ENCODE results near the gene PSMB7. TPM values are rescaled to one million over a fixed set of nuclear protein-coding genes. Genes with fewer than 3 reads are reported as not detected.

Gene PSMB7
- total RNA-seq, 2 experiments from 2014 or later = 69.3 to 71.7 TPM

GRCh38 chr9:124441291-124441690 lies 26.0 kb upstream of the PSMB7 start:
- Mint-ChIP-seq H3K9me3 (no peaks in the 10 kb centered on the region), H3K27me3 (peaks cover 49% of the 10 kb centered on the region), H3K27ac (no peak overlapping the region), H3K4me1 (ENCODE audit: low read depth) (no peaks in the 10 kb centered on the region), H3K4me3 (no peak overlapping the region), H3K36me3 (ENCODE audit: low read depth) (no peaks in the 10 kb centered on the region)
- Histone ChIP-seq H3K4me1 (ENCODE audit: insufficient read depth, low read length) (no peaks in the 10 kb centered on the region), H3K9me3 (ENCODE audit: control insufficient read depth in 1 of 2, insufficient read depth in 1 of 2, low read length in 2 of 2) (peaks cover 3 to 26% of the 10 kb centered on the region in 2 experiments), H3K36me3 (ENCODE audit: insufficient read depth, low read length) (no peaks in the 10 kb centered on the region), H3K27me3 (ENCODE audit: control insufficient read depth in 1 of 2, insufficient read depth in 2 of 2, low read length in 2 of 2) (peaks cover 7 to 10% of the 10 kb centered on the region in 2 experiments), H3K27ac (ENCODE audit: low read depth in 1 of 2, low read length in 2 of 2) (no peak overlapping the region), H3K4me3 (ENCODE audit: low read length) (no peak overlapping the region)
- no peak for ATAC-seq (ENCODE audit: poor library complexity)
- ChIA-PET CTCF (no interaction called here), POLR2A (no interaction called here)
- intact Hi-C loops (cut with DNase I, micrococcal nuclease) = no loop called here
- no peak for TF ChIP-seq CTCF (IDR thresholded peaks at IDR 0.05)
- DNase-seq = no peak

DNA sequence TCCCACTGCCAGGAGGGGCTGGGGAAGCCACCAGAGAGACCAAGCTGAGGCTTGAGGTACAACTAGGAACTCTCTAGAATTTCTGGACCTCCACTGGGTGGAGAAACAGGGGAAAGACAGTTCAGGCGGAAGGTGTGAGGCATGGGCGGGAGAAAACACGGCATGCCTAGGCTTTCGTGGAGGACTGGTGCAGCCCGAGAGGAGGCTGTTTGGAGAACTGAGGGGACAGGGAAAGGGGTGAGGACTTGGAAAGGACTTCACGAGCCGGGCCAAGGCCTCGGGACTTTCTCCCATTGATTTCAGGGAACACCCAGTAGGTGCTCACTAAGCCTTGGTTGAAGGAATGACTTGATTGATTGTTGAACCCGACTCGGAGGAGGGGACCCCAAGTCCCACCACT lies 25.5 kb upstream of the PSMB7 start:
- Histone ChIP-seq H3K9me3 (ENCODE audit: control insufficient read depth in 1 of 2, insufficient read depth in 1 of 2, low read length in 2 of 2) (peaks cover 3 to 26% of the 10 kb centered on the region in 2 experiments), H3K27ac (ENCODE audit: low read depth in 1 of 2, low read length in 2 of 2) (no peak overlapping the region), H3K4me1 (ENCODE audit: insufficient read depth, low read length) (no peaks in the 10 kb centered on the region), H3K4me3 (ENCODE audit: low read length) (no peak overlapping the region), H3K27me3 (ENCODE audit: control insufficient read depth in 1 of 2, insufficient read depth in 2 of 2, low read length in 2 of 2) (peaks cover 7 to 10% of the 10 kb centered on the region in 2 experiments), H3K36me3 (ENCODE audit: insufficient read depth, low read length) (no peaks in the 10 kb centered on the region)
- ChIA-PET POLR2A (no interaction called here), CTCF (no interaction called here)
- no peak for ATAC-seq (ENCODE audit: poor library complexity)
- H3K4me3 Mint-ChIP-seq = no peak overlapping the region
- TF ChIP-seq CTCF (IDR thresholded peaks at IDR 0.05) = no peak
- H3K9me3 Mint-ChIP-seq = no peaks in the 10 kb centered on the region
- DNase-seq = no peak
- H3K4me1 Mint-ChIP-seq (ENCODE audit: low read depth) = no peaks in the 10 kb centered on the region
- intact Hi-C loops (cut with DNase I, micrococcal nuclease) = no loop called here
- H3K27ac Mint-ChIP-seq = no peak overlapping the region
- H3K36me3 Mint-ChIP-seq (ENCODE audit: low read depth) = no peaks in the 10 kb centered on the region
- peaks cover 46% of the 10 kb centered on the region for H3K27me3 Mint-ChIP-seq

- DNase-seq = no peak
- Histone ChIP-seq H3K4me1 (ENCODE audit: insufficient read depth, low read length) (no peaks in the 10 kb centered on the region), H3K4me3 (ENCODE audit: low read length) (no peak overlapping the region), H3K27me3 (ENCODE audit: control insufficient read depth in 1 of 2, insufficient read depth in 2 of 2, low read length in 2 of 2) (peaks cover 7 to 10% of the 10 kb centered on the region in 2 experiments), H3K27ac (ENCODE audit: low read depth in 1 of 2, low read length in 2 of 2) (no peak overlapping the region), H3K36me3 (ENCODE audit: insufficient read depth, low read length) (no peaks in the 10 kb centered on the region), H3K9me3 (ENCODE audit: control insufficient read depth in 1 of 2, insufficient read depth in 1 of 2, low read length in 2 of 2) (peaks cover 3 to 26% of the 10 kb centered on the region in 2 experiments)
- no peaks in the 10 kb centered on the region for H3K36me3 Mint-ChIP-seq (ENCODE audit: low read depth)
- H3K4me3 Mint-ChIP-seq = no peak overlapping the region
- ATAC-seq (ENCODE audit: poor library complexity) = no peak
- no peak overlapping the region for H3K27ac Mint-ChIP-seq
- no peaks in the 10 kb centered on the region for H3K9me3 Mint-ChIP-seq
- ChIA-PET CTCF (no interaction called here), POLR2A (no interaction called here)
- H3K27me3 Mint-ChIP-seq = peaks cover 38% of the 10 kb centered on the region
- intact Hi-C loops (cut with DNase I, micrococcal nuclease) = no loop called here
- no peak for TF ChIP-seq CTCF (IDR thresholded peaks at IDR 0.05)
- H3K4me1 Mint-ChIP-seq (ENCODE audit: low read depth) = no peaks in the 10 kb centered on the region
Observed at GRCh38 chr9:124439686-124440243, 24.5 kb upstream of the PSMB7 start.

Data from CD4-positive, alpha-beta T cell (primary cell).